NCI-H524 treated with DMSO at 0.1 percent for 48 hours (cell line): Measurements from ENCODE around the gene NPNT.

Source experiments
- DNase-seq: peaks from one replicate; lab custom pipeline; 2025; lab: John Stamatoyannopoulos, UW

The NPNT gene

GRCh38 chr4:105970371-105970770 lies 75.1 kb downstream of the NPNT start:
- DNase-seq: no peak

GRCh38 chr4:105971036-105971435 lies 75.8 kb downstream of the NPNT start:
- DNase-seq: no peak

DNA sequence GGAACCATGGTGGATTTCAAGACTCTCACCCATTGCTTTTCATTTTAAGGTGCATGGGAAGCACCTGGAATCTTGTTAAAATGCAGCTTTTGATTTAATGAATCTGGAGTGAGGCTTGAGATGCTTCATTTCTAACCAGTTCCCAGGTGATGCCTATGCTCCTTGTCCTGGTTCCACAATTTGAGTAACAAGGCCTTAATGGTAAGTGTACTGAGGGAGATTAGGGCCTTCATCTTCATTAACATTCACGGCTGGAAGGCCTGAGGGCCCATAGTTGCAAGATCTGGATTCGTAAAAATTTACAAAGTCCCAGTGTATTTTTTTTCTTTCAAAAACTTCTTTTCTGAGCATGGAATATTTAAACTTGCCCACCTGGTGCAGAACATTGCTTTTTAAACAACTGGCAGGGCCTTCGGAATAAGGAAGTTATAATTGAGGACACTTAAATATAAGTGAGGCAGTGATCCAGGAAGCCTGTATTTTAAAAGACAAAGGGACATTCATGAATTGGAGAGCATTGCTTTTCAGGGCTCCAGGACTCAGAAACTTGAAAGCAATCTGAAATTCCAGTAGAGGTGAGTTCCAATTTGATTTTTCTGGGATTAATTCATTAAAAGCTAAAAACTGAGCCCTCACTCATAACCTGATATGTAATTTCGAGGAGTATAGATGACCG lies 77.8 kb downstream of the NPNT start:
- DNase-seq: no peak

GRCh38 chr4:105976915-105977314 lies 81.6 kb downstream of the NPNT start:
- DNase-seq: no peak

GRCh38 chr4:105978684-105979296 lies 83.5 kb downstream of the NPNT start:
- no peak for DNase-seq

DNA sequence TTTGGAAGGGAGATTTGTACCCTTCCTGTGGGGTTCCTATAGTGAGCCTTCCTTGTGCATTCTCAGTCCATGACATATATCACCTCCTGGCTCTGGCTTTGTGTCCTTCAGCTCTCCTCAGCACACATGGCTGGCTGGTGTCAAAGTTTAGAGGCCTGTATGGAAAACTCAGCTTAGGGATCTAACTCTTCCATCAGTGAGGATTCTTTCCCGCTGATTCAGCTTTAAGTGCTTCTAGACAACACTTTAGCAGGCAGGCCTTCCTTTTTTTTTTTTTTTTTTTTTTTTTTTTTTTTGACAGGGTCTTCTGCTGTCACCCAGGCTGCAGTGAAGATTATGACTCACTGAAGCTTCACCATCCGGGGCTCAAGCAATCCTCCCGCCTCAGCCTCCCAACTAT lies 84.2 kb downstream of the NPNT start:
- DNase-seq: no peak

DNA sequence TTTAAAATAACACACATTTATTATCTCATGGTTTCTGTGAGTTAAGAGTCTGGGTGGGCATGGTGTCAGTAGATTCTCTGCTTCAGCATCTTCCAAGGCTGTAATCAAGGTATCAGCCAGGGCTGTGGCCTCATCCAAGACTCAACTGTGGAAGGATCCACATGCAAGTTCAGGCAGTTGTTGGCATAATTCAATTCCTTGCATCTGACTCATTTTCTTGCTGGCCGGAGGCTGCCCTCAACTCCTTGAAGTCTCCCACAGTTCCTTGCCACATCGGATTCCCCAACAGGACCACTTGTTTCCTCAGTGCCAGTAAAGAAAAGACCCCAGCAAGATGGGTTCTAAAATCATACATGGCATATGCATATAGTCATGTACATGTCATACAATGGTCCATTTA lies 93.4 kb downstream of the NPNT start:
- no peak for DNase-seq

DNA sequence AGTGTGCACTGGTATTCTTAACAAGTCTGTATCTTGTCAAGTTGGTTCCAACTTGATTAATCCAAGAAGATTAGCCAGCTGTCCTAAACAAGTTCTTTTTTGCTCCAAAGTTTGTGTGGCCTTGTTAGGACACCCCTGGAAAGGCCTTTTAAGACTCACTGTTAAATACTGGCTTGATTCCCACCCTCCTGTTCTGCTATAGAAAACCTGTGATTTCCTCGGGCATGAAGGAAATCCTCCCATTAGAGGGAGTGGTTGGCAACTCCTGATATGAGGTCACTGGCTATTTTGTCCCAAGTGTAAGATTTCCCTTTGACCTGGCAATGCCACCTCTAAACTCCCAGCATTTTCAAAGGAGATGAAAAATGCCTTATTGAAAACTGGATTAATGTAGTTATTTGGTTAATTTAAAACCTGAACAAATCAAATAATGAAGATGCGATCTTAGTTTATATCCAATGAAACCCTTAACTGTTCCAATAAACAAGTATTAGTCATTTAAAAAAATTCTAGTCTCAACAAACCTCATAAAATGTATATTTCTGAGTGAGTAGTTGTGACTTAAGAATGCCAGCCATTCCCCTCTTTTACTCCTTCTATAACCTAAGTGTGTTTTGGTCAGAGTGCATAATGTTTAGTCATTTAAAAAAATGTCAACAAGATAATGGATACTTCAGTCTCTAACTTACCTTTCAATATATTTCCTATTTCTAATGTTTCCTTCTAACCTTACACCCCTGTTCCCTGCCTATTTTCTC lies 94.4 kb downstream of the NPNT start:
- no peak for DNase-seq

DNA sequence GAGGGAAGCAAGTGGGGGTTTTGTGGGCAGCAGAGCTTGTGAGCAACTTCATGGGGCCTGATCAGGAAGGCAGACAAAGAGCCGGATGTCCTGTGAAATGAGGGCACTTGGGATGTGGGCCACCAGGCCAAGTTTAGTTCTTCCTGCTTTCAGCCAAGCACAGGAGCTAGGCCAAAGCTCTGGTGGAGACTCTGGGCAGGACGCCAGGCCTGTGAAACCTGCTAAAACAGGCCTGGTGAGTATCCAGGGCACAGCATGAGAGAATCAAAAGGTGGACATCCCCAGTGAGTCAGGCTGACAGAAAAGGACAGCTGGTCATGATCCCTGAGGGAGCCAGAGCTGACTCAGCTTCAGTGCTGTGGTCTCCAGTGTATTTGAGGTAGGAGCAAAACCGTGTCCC lies 95.7 kb downstream of the NPNT start:
- DNase-seq: no peak

GRCh38 chr4:105991726-105992125 lies 96.5 kb downstream of the NPNT start:
- DNase-seq: no peak

DNA sequence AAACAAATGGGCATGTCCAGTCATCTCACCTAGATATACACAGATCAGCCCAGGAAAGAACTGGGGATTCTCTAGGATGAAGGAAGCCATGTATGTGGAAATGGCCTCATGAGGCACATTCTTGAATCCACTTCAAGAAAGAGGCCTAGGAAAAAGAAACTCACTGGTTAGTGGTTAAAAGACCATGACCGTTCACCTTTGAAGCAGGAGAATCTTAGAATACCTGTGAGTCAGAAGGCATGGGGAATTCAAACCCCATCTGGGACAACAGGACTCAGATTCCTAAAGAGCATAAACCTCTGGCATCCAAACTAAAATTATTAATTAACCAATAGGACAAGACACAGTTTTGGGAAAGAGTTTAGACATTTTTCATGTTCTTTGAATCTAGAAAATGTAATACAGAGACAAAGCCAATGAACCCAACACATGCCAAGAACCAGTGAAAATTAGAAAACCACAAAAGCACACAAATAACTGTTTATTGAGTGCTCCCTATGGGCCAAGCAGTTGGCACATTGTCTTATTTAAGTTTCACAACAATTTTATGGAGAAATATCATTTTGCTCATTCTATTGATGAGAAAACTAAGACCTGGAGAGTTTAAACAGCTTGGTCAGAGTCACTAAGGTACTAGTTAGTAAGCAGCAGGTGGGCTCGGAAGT lies 97.5 kb downstream of the NPNT start:
- no peak for DNase-seq

- no peak for DNase-seq
These were observed 98.8 kb downstream of the NPNT start for GRCh38 chr4:105994061-105994460.

DNA sequence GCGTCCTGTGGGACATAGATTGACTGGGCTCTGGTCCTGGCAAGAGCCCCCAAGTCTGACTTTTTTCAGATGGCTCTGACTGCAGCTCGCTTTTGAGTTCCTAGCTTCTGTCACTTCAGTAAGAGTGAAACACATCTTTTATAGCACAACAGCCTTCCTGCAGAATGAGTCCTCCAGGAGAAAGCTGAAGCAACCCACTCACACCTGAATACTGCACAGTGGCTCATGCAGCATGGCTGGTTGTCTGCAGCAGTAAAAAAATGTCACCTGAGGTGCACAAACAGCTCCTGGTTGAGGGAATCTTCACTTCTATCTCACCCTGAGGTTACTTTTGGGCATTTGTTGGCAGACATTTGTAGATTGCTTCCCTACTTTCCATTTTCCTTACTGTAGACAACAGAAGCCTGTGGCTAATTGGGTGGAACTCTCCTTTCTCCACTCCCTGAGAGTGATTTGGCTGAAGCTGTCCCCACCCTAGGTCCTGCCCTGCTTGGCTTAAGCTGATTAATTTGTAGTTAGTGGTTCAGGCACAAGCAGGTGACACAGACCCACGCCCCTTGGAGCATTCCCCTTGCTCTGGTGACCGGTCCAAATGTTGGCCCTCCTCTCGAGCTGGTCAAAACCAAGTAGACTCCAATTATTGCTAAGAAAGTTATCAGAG lies 99.7 kb downstream of the NPNT start:
- DNase-seq: no peak

DNA sequence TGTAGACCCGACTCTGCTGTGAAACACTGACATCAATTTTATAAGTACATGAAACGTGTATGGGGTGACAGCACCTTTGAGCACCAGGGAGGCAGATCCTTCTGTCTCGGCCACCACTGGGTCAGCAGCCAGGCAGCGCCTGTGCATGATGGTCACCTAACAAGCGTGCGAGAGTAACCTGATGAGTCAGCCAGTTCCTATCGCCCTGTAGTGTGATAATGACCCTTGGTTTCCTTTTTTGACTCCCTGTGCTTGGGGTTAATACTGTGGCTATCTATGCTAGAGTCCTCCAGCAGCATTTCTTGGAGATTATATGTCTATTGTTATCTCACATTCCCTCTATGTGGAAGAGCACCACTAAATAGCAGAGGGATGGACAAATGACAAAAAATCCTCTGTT lies 101.6 kb downstream of the NPNT start:
- DNase-seq: no peak

DNA sequence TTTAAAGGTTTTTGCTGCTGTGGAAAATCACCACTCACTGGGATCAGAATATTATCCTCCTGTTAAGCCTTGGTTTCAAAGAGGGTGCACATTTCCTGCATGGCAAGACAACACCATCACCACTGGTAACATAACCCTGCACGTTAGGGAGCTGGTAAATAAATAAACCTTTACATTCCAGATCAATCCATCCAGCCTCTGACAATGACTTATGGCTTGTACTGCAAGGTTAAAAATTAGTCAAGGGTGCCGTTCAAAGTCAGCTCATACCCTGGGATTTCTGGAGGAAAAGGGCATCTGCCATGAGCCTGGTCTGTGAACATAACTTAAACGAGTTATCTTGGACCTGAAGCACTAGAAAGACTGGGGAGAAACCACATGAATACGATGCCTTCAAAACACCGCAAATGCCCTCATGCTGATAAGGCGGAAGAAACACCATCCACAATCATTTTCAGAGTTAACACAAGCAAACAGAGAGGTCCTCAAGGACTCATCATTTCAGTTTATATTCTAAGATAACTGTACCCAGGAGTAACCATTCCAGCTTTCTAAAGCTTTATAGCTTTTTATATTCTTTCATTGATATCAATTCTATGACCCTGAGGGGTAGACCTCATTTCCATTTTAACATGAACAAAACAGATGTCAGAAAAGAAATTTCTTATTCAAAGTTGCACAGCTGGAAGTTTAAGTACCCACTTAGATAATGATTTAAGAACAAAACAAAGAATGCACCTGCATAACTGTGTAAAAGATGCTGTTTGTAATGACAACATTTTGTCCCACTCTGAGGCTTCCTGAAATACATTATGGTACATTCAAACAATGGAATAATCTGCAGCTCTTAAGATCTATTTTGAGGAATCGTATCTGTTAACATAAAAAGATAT lies 103.1 kb downstream of the NPNT start:
- no peak for DNase-seq

DNA sequence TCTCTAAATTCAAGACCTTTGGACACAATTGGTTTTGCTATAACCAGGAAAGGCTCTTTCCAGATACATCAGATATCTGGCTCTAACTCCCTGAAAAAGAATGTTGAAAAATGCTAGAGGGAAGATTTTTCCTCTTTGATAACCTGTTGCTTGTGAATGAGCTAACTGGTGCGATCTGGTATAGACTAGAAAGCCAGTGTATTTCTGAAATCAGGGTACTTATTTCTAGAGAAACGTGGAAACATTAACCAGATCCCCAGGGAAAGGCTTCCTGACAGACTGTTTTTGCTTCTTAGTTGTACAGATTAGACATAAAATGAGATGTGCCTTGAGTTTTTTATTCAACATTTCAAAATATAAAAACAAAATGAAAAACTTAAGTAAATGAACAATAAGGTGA lies 107.7 kb downstream of the NPNT start:
- DNase-seq: no peak

GRCh38 chr4:106010761-106011160 lies 115.5 kb downstream of the NPNT start:
- no peak for DNase-seq

- no peak for DNase-seq
These were observed 116.1 kb downstream of the NPNT start for GRCh38 chr4:106011387-106011786.

- DNase-seq: no peak
These were observed 122.7 kb downstream of the NPNT start for GRCh38 chr4:106017975-106018374.

GRCh38 chr4:106019771-106020170 lies 124.5 kb downstream of the NPNT start:
- no peak for DNase-seq
